A673 (cell line): Measurements from ENCODE around the gene DNAJC3. TPM values are rescaled to one million over a fixed set of nuclear protein-coding genes. Genes with fewer than 3 reads are reported as not detected.

Experiments used
- BruUV-seq: library from RNA; stranded (reverse); fragments of 400-500 nt; replicated peaks from 2 replicates; lab custom pipeline; 2021; lab: Mats Ljungman, UMichigan
- CTCF ChIA-PET: fragments of 300-600 bp; sonication (Branson Sonifier 250); formaldehyde crosslinking; loops from one replicate; lab custom pipeline; 2022; ENCODE audit warnings: antibody characterized with exemption; lab: Charles Lee
- POLR2A ChIA-PET: fragments of 300-600 bp; sonication (Branson Sonifier 250); formaldehyde crosslinking; loops from one replicate; lab custom pipeline; 2022; ENCODE audit warnings: antibody characterized with exemption; ENCODE audit not compliant: low non-redundant PET; lab: Charles Lee
- DNase-seq: peaks from one replicate; pipeline ENCODE4 v3.0.0-alpha.2; 2015; ENCODE audit warnings: low spot score
- H3K27ac ChIP-seq: fragments of 200-600 bp; sonication (generic); 2 replicates; pipeline ENCODE4 v1.5.1; 2016; ENCODE audit warnings: mixed run types, low read depth, mild to moderate bottlenecking, mixed read lengths, antibody characterized with exemption, low read length; ENCODE audit not compliant: poor library complexity, severe bottlenecking
- H3K27me3 ChIP-seq: fragments of 200-600 bp; sonication (generic); replicated peaks from 2 replicates; pipeline ENCODE4 v1.6.1; 2017; ENCODE audit warnings: mixed run types, low read depth, mild to moderate bottlenecking, mixed read lengths, antibody characterized with exemption, low read length; ENCODE audit not compliant: insufficient read depth, poor library complexity
- H3K36me3 ChIP-seq: fragments of 200-600 bp; sonication (generic); 2 replicates; pipeline ENCODE4 v1.6.1; 2016; ENCODE audit warnings: mixed run types, mild to moderate bottlenecking, mixed read lengths, antibody characterized with exemption, low read length; ENCODE audit not compliant: insufficient read depth, poor library complexity, severe bottlenecking
- H3K4me1 ChIP-seq: fragments of 200-600 bp; sonication (generic); 2 replicates; pipeline ENCODE4 v1.6.1; 2017; ENCODE audit warnings: mixed run types, mild to moderate bottlenecking, mixed read lengths, antibody characterized with exemption, low read length; ENCODE audit not compliant: insufficient read depth, poor library complexity, severe bottlenecking
- H3K4me3 ChIP-seq: fragments of 200-600 bp; sonication (generic); 2 replicates; pipeline ENCODE4 v1.5.1; 2016; ENCODE audit warnings: low read depth, mixed run types, mild to moderate bottlenecking, mixed read lengths, low read length; ENCODE audit not compliant: poor library complexity, severe bottlenecking
- H3K9me3 ChIP-seq: fragments of 200-600 bp; sonication (generic); 2 replicates; pipeline ENCODE4 v1.6.1; 2016; ENCODE audit warnings: mixed run types, low read depth, mild to moderate bottlenecking, mixed read lengths, antibody characterized with exemption, low read length; ENCODE audit not compliant: poor library complexity, severe bottlenecking
- EZH2 ChIP-seq: fragments of 200-600 bp; sonication (generic); IDR thresholded peaks from 2 replicates; pipeline ENCODE4 v1.6.1; 2017; ENCODE audit warnings: borderline replicate concordance, low read depth, mild to moderate bottlenecking, mixed read lengths, antibody characterized with exemption, low read length; ENCODE audit not compliant: poor library complexity, severe bottlenecking
- intact Hi-C: fragments of 100-400 bp; cut with micrococcal nuclease; formaldehyde crosslinking; loops from one replicate; pipeline ENCODE4 v1.10.0; 2022; ENCODE audit not compliant: unreplicated experiment
- total RNA-seq: library from RNA; stranded (reverse); gene quantifications from 2 replicates; pipeline ENCODE4 v1.2.3, GENCODE V29; 2021
- TF ChIP-seq, protein P1 (sequence below): fragments of 300-800, 200-600 bp; sonication (generic); conservative IDR thresholded peaks from 2 replicates; pipeline ENCODE4 v1.5.1; 2017; ENCODE audit warnings: low read depth, mild to moderate bottlenecking, antibody characterized with exemption, low read length, moderate library complexity, mixed read lengths

DNAJC3 gene
- total RNA-seq, 1 experiment from 2014 or later = 21.5 TPM

DNA sequence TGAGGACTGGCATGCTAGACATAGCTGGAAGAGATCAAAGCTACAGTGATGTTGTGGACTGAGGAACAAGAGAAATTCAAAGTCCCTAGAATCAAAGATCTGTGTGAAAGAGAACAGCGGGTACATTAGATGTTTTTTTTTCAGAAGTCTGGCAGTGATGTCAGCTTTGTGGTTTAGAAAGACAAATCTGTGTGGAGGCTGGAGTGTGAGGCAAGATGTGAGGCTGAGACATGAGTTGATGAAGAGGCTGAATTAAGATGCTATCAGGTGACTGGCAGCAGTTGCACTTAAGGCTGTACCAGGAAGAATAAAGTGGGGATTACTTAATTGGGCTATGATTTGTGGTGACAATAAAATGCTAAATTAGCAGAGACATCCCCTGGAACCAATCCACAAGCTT lies 46.5 kb downstream of the DNAJC3 start:
- no peaks in the 10 kb centered on the region for H3K9me3 ChIP-seq
- ChIA-PET CTCF (no interaction called here), POLR2A (no interaction called here)
- no peaks in the 10 kb centered on the region for H3K4me1 ChIP-seq
- no peak overlapping the region for H3K27ac ChIP-seq
- no peak overlapping the region for H3K4me3 ChIP-seq
- no peak for DNase-seq
- no peak for TF ChIP-seq EZH2
- TF ChIP-seq, protein P1, sequence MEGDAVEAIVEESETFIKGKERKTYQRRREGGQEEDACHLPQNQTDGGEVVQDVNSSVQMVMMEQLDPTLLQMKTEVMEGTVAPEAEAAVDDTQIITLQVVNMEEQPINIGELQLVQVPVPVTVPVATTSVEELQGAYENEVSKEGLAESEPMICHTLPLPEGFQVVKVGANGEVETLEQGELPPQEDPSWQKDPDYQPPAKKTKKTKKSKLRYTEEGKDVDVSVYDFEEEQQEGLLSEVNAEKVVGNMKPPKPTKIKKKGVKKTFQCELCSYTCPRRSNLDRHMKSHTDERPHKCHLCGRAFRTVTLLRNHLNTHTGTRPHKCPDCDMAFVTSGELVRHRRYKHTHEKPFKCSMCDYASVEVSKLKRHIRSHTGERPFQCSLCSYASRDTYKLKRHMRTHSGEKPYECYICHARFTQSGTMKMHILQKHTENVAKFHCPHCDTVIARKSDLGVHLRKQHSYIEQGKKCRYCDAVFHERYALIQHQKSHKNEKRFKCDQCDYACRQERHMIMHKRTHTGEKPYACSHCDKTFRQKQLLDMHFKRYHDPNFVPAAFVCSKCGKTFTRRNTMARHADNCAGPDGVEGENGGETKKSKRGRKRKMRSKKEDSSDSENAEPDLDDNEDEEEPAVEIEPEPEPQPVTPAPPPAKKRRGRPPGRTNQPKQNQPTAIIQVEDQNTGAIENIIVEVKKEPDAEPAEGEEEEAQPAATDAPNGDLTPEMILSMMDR = no peak
- no peaks in the 10 kb centered on the region for H3K27me3 ChIP-seq
- no TSS peak for BruUV-seq
- intact Hi-C loops = no loop called here
- no peaks in the 10 kb centered on the region for H3K36me3 ChIP-seq

DNA sequence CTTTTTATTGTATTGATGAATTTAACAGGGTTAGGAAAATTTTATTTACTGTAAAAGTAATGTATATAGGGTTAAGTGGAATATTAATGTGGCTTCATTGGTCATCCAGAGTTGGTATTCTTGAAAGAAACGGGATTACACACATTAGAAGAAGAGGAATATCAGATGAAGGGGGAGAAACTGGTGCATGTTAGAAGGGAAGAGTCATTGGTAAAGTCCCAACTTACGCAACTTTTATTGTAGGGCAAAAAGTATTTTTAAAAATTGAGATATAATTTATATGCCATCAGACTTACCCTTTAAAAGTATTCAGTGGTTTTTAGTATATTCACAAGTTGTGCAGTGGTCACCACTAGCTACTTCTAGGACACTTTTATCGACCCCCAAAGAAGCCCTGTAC lies 47.3 kb downstream of the DNAJC3 start:
- Histone ChIP-seq H3K4me1 (no peaks in the 10 kb centered on the region), H3K4me3 (no peak overlapping the region), H3K9me3 (no peaks in the 10 kb centered on the region), H3K27ac (no peak overlapping the region), H3K36me3 (no peaks in the 10 kb centered on the region), H3K27me3 (no peaks in the 10 kb centered on the region)
- ChIA-PET CTCF (no interaction called here), POLR2A (no interaction called here)
- intact Hi-C loops = no loop called here
- no peak for TF ChIP-seq EZH2
- TF ChIP-seq, protein P1 = no peak
- BruUV-seq = no TSS peak
- DNase-seq = no peak

DNA sequence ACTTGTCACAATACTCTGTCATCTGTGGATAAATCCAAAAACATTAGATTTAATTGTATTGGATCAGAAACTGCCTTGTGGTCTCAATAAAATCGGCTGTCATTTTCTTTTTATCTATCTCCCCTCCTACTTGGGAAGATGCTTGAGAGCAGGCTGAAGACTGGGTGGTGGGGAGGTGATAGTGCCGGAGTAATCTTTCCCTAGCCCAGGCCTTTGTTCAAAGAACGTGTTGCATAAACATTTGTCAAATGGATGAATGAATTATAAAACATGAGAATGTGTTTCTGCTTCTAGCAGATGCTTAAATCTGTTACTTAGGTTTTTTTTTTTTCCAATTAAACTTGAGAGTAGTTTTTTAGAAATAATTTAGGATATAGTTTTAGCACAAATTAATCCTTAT lies 49.9 kb downstream of the DNAJC3 start:
- no peak overlapping the region for H3K4me3 ChIP-seq
- H3K4me1 ChIP-seq = no peaks in the 10 kb centered on the region
- no peaks in the 10 kb centered on the region for H3K36me3 ChIP-seq
- intact Hi-C loops = no loop called here
- ChIA-PET POLR2A (no interaction called here), CTCF (no interaction called here)
- no peak overlapping the region for H3K27ac ChIP-seq
- DNase-seq = no peak
- TF ChIP-seq EZH2 = no peak
- TF ChIP-seq, protein P1 = no peak
- no peaks in the 10 kb centered on the region for H3K9me3 ChIP-seq
- no TSS peak for BruUV-seq
- no peaks in the 10 kb centered on the region for H3K27me3 ChIP-seq
